ENCODE measurements around the gene LCP1. TPM values are rescaled to one million over a fixed set of nuclear protein-coding genes. Genes with fewer than 3 reads are reported as not detected.

Gene LCP1
- total RNA-seq, 1 donor from 2014 or later: 83.1 TPM

DNA sequence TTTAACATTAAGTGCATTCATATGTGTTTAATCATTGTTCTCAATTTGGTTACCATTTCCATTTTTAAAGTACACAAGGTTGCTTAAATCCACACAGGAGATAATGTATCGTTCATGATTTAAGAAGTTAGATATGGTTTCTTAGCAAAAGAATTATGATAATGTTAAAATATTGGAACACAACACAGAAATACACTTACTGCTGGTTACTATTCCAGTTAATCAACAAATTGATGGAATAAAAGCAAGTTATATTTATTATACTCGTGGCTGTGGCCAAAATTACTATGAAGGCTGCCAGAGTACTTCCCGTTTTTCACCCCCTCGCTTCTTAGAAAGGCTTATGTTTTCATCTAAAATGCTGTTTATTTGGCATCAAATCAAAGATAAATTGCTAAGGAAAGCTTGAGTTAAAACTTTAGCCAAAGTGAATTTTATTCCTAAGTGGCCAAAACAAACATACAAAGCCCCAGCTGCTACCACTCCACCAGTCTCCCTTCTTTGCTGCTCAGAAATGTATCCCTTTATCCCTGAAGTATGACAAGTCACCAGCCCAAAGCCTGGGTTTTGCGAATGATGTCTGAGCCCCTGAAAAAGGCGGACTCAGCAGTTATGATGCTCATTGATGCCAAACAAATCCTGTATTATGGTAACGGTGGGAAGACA, 27.7 kb downstream of the LCP1 start:
- TF ChIP-seq, protein P1, sequence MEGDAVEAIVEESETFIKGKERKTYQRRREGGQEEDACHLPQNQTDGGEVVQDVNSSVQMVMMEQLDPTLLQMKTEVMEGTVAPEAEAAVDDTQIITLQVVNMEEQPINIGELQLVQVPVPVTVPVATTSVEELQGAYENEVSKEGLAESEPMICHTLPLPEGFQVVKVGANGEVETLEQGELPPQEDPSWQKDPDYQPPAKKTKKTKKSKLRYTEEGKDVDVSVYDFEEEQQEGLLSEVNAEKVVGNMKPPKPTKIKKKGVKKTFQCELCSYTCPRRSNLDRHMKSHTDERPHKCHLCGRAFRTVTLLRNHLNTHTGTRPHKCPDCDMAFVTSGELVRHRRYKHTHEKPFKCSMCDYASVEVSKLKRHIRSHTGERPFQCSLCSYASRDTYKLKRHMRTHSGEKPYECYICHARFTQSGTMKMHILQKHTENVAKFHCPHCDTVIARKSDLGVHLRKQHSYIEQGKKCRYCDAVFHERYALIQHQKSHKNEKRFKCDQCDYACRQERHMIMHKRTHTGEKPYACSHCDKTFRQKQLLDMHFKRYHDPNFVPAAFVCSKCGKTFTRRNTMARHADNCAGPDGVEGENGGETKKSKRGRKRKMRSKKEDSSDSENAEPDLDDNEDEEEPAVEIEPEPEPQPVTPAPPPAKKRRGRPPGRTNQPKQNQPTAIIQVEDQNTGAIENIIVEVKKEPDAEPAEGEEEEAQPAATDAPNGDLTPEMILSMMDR (IDR thresholded peaks at IDR 0.05; ENCODE audit: insufficient read depth, low read length, poor library complexity, severe bottlenecking): no peak
- DNase-seq (ENCODE audit: low read depth): no peak
- H3K4me3 ChIP-seq (ENCODE audit: low read depth, low read length): no peak overlapping the region
- no peaks in the 10 kb centered on the region for H3K36me3 ChIP-seq (ENCODE audit: control insufficient read depth, insufficient read depth, low read length)
- H3K27me3 ChIP-seq (ENCODE audit: control insufficient read depth, insufficient read depth, low read length): no peaks in the 10 kb centered on the region

- no peaks in the 10 kb centered on the region for H3K36me3 ChIP-seq (ENCODE audit: control insufficient read depth, insufficient read depth, low read length)
- no peak for DNase-seq (ENCODE audit: low read depth)
Observed at GRCh38 chr13:46152627-46153328, 29.2 kb downstream of the LCP1 start.

GRCh38 chr13:46150134-46150693, 31.8 kb downstream of the LCP1 start:
- no peak for DNase-seq (ENCODE audit: low read depth)
- Histone ChIP-seq H3K4me3 (ENCODE audit: low read depth, low read length) (no peak overlapping the region), H3K36me3 (ENCODE audit: control insufficient read depth, insufficient read depth, low read length) (no peaks in the 10 kb centered on the region), H3K27me3 (ENCODE audit: control insufficient read depth, insufficient read depth, low read length) (no peaks in the 10 kb centered on the region)
- TF ChIP-seq, protein P1 (IDR thresholded peaks at IDR 0.05; ENCODE audit: insufficient read depth, low read length, poor library complexity, severe bottlenecking): no peak

More at GRCh38 chr13:46152627-46153328, 29.2 kb downstream of the LCP1 start:
- TF ChIP-seq, protein P1 (IDR thresholded peaks at IDR 0.05; ENCODE audit: insufficient read depth, low read length, poor library complexity, severe bottlenecking): no peak
- H3K27me3 ChIP-seq (ENCODE audit: control insufficient read depth, insufficient read depth, low read length): no peaks in the 10 kb centered on the region
- no peak overlapping the region for H3K4me3 ChIP-seq (ENCODE audit: low read depth, low read length)

DNA sequence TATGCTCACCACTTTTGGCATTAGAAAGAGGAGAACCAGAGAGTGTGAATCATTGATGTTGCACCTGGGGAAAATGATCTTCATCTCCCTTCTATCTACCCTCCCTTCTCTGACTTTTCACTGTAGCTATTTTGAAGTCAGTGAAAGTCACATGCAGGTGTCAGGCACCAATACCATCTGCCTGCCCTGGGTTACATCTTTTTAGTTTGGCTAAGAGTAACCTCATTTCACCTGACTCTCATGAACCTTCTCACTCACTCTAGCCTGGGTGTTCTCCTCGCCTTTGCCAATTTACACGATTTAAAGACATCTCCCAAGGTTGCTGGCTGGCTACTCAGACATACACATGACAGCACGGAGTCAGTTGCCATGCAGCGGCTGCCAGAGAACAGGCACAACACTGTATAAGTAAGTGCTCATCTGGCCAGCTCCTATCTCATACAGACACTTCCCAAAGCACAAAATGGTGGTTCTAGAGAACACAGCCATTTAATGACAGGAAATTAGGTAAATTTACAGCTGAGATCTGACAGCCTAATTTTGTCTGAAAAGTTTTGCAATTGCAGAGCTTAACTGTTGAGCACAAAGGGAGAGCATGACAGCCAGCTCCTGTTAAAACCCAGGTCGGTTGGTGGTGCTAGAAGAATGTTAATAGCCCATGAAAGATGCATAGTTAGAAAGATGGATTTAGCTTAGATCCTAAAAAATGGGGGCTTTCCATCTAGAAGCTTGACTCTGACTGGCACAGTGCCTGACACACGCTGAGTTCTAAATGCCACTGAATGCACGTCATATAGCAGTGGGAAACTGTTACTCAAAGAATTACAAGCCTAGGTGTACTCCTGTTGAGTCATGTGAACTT, 32.5 kb downstream of the LCP1 start:
- DNase-seq (ENCODE audit: low read depth): no peak
- TF ChIP-seq, protein P1 (IDR thresholded peaks at IDR 0.05; ENCODE audit: insufficient read depth, low read length, poor library complexity, severe bottlenecking): no peak
- Histone ChIP-seq H3K27me3 (ENCODE audit: control insufficient read depth, insufficient read depth, low read length) (no peaks in the 10 kb centered on the region), H3K36me3 (ENCODE audit: control insufficient read depth, insufficient read depth, low read length) (no peaks in the 10 kb centered on the region), H3K4me3 (ENCODE audit: low read depth, low read length) (no peak overlapping the region)

DNA sequence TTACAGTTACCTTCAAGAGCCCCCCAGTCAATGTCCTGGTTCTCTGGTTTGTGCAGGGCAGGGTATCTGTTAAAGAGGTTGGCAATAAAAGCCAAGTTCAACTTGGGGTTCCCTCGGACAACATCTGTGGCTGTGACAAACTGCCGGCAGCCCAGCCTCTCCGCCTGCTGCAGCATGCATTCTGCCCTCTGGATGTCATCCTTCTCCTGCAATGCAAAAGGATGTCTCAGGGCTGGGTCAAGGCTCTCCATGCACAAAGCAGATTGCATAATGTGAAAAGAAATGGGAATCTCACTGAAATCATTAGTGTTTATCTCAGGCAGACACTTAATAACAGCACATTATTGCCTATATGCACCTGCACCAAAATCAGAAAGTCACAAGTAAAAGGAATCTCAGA, 35.1 kb downstream of the LCP1 start:
- TF ChIP-seq, protein P1 (IDR thresholded peaks at IDR 0.05; ENCODE audit: insufficient read depth, low read length, poor library complexity, severe bottlenecking): peak; percentile 35
- H3K4me3 ChIP-seq (ENCODE audit: low read depth, low read length): no peak overlapping the region
- H3K27me3 ChIP-seq (ENCODE audit: control insufficient read depth, insufficient read depth, low read length): no peaks in the 10 kb centered on the region
- no peaks in the 10 kb centered on the region for H3K36me3 ChIP-seq (ENCODE audit: control insufficient read depth, insufficient read depth, low read length)
- DNase-seq (ENCODE audit: low read depth): no peak
